Lung (tissue), 16 donors: Measurements from ENCODE around the gene TAF8. TPM values are rescaled to one million over a fixed set of nuclear protein-coding genes. Genes with fewer than 3 reads are reported as not detected.
"Not testable (repeated sequence)": the region's sequence is repeated elsewhere in the genome, so short reads cannot be mapped to it uniquely, and the experiment has no call there.

ENCODE experiments used
- ATAC-seq: fragments of 200-7000 bp; cut with Tn5 transposase; one replicate; pipeline ENCODE4 v1.9.1; 2020; ENCODE audit warnings: moderate number of reproducible peaks; ENCODE audit not compliant: insufficient read depth, low FRiP score
- DNase-seq, 3 donors: peaks; one replicate each; pipeline ENCODE4 v3.0.0-alpha.2; 2013 to 2017
- H3K27ac ChIP-seq, 2 donors: one replicate each; pipeline ENCODE4 v1.5.1; 2013; ENCODE audit warnings: mild to moderate bottlenecking in 2 of 2, moderate library complexity in 2 of 2, control low read depth in 1 of 2, inconsistent platforms in 1 of 2, low read depth in 1 of 2, low read length in 1 of 2
- H3K27me3 ChIP-seq, 3 donors: one replicate each; pipeline ENCODE4 v1.5.1; 2013; ENCODE audit warnings: low read length in 2 of 3; ENCODE audit not compliant: control insufficient read depth in 3 of 3, insufficient read depth in 3 of 3
- H3K36me3 ChIP-seq, 4 donors: one replicate each; pipeline ENCODE4 v1.5.1; 2013; ENCODE audit warnings: low read length in 4 of 4, mild to moderate bottlenecking in 1 of 4, moderate library complexity in 1 of 4; ENCODE audit not compliant: control insufficient read depth in 4 of 4, insufficient read depth in 4 of 4
- H3K4me1 ChIP-seq, 5 donors: one replicate each; pipeline ENCODE4 v1.5.1; 2013; ENCODE audit warnings: low read length in 5 of 5, mild to moderate bottlenecking in 2 of 5, moderate library complexity in 1 of 5; ENCODE audit not compliant: control insufficient read depth in 5 of 5, insufficient read depth in 5 of 5
- H3K4me3 ChIP-seq: one replicate; pipeline ENCODE4 v1.5.1; 2013; ENCODE audit warnings: mild to moderate bottlenecking, control low read depth, moderate library complexity
- H3K9ac ChIP-seq, 2 donors: one replicate each; pipeline ENCODE4 v1.5.1; 2013; ENCODE audit warnings: low read length in 2 of 2, control low read depth in 1 of 2; ENCODE audit not compliant: insufficient read depth in 1 of 2
- H3K9me3 ChIP-seq, 4 donors: one replicate each; pipeline ENCODE4 v1.5.1; 2013; ENCODE audit warnings: low read length in 3 of 4, mild to moderate bottlenecking in 1 of 4, moderate library complexity in 1 of 4; ENCODE audit not compliant: control insufficient read depth in 4 of 4, insufficient read depth in 3 of 4
- CTCF ChIP-seq: IDR thresholded peaks from 2 replicates; pipeline ENCODE4 v1.5.1; 2012; ENCODE audit warnings: mild to moderate bottlenecking; ENCODE audit errors: control extremely low read depth, extremely low read depth
- WGBS, 2 donors: extraction: QIAGEN DNeasy Blood & Tissue Kit; methylation state at CpG; one replicate each; pipeline ENCODE4 v1.1.7; 2013; 5-methylcytosine and 5-hydroxymethylcytosine counted together
- long read RNA-seq, 5 donors: transcript quantifications; one replicate each; lab custom pipeline, GENCODE V29; 2026
- polyA plus RNA-seq, 2 donors: library from polyadenylated mRNA; stranded (reverse); fragments of 200-250 nt; gene quantifications; one replicate each; pipeline ENCODE4 v1.2.1, GENCODE V29; 2013
- total RNA-seq, 2 donors: library from RNA; depleted of rRNA in 1 of 2; stranded (reverse); fragments of >200 nt in 1 of 2; gene quantifications; one replicate each; pipeline ENCODE4 v1.2.1, GENCODE V29; 2014 to 2021
- donor health status: control.
- donor health status: control.
- donor health status: Bipolar disorder and iron deficiency.
- donor health status: healthy.
- donor health status: DM: yes; HTN: yes; CAD: no.

The TAF8 gene
- total RNA-seq: 10 to 100 TPM; 19.8 to 26.7 TPM
- polyA plus RNA-seq: 10 to 100 TPM; 14.0 to 14.2 TPM
- long read RNA-seq, donor 1, full-length matches to known transcripts: 6 of 6 reads
- long read RNA-seq, donor 1, partial matches to known transcripts: 0 of 6 reads
- long read RNA-seq, donor 1, other reads (novel, unspliced or antisense): 0 of 6 reads
- long read RNA-seq, donor 2, partial matches to known transcripts: 0 of 1 reads
- long read RNA-seq, donor 2, other reads (novel, unspliced or antisense): 0 of 1 reads
- long read RNA-seq, donor 3, full-length matches to known transcripts: 1 of 1 reads
- long read RNA-seq, donor 3, partial matches to known transcripts: 0 of 1 reads
- long read RNA-seq, donor 3, other reads (novel, unspliced or antisense): 0 of 1 reads
- long read RNA-seq, donor 4, partial matches to known transcripts: 0 of 1 reads
- long read RNA-seq, donor 4, other reads (novel, unspliced or antisense): 0 of 1 reads
- long read RNA-seq, donor 5, partial matches to known transcripts: 20 of 23 reads
- long read RNA-seq, donor 5, other reads (novel, unspliced or antisense): 0 of 23 reads

GRCh38 chr6:42050297-42051267 is at the start of gene TAF8:
TAF8 (plus strand) TSS chr6:42050524; CDS start chr6:42050542, 18 bp downstream.
- H3K27me3 ChIP-seq: no peaks in the 10 kb centered on the region
- peak within 1 kb of the TSS; percentile 91 to 99 for H3K27ac ChIP-seq
- peak within 1 kb of the TSS; percentile 81 for H3K4me3 ChIP-seq
- peak; percentile 96 to 97 (median 97) for DNase-seq
- H3K36me3 ChIP-seq: peaks cover 2 to 6% (median 4%) of the 10 kb centered on the region in 4 donors
- peak; percentile 82 for ATAC-seq
- peak within 1 kb of the TSS; percentile 32 to 44 for H3K9ac ChIP-seq
- H3K9me3 ChIP-seq: no peaks in the 10 kb centered on the region
- H3K4me1 ChIP-seq: peaks cover 3 to 22% (median 12%) of the 10 kb centered on the region in 5 donors
- TF ChIP-seq CTCF: no peak
- 1% methylated on average over 46 to 59 of the region's 59 CpGs for WGBS, 2 donors

- H3K9me3 ChIP-seq: no peaks in the 10 kb centered on the region
- no peak overlapping the region for H3K4me3 ChIP-seq
- WGBS, 2 donors: 94 to 95% methylated on average over 6 of the region's 6 CpGs
- no peaks in the 10 kb centered on the region for H3K4me1 ChIP-seq
- no peak overlapping the region for H3K27ac ChIP-seq
- DNase-seq (no peak), ATAC-seq (no peak)
- no peak for TF ChIP-seq CTCF
- H3K36me3 ChIP-seq: peaks cover 0 to 4% (median under 1%) of the 10 kb centered on the region in 4 donors
- H3K27me3 ChIP-seq: no peaks in the 10 kb centered on the region
- no peak overlapping the region for H3K9ac ChIP-seq
These were observed 48.8 kb upstream of the TAF8 start for GRCh38 chr6:42001506-42001905.

- not testable (repeated sequence) for H3K36me3 ChIP-seq, DNase-seq, H3K4me3 ChIP-seq, ATAC-seq, H3K27me3 ChIP-seq, H3K9ac ChIP-seq, H3K27ac ChIP-seq, H3K9me3 ChIP-seq
- H3K4me1 ChIP-seq: peaks cover 0 to 11% (median 0%) of the 10 kb centered on the region in 5 donors
- WGBS, 2 donors: 100% methylated on average over 1 of the region's 1 CpG
These were observed 46.7 kb upstream of the TAF8 start for GRCh38 chr6:42003658-42004057.
